HG03457 (cell line): ENCODE measurements around the gene SLC28A3.

Experiments used
- ATAC-seq: cut with Tn5 transposase; IDR thresholded peaks from one replicate; pipeline ENCODE4 v1.9.1; 2021; ENCODE audit warnings: moderate number of reproducible peaks; ENCODE audit not compliant: unreplicated experiment

The SLC28A3 gene

DNA sequence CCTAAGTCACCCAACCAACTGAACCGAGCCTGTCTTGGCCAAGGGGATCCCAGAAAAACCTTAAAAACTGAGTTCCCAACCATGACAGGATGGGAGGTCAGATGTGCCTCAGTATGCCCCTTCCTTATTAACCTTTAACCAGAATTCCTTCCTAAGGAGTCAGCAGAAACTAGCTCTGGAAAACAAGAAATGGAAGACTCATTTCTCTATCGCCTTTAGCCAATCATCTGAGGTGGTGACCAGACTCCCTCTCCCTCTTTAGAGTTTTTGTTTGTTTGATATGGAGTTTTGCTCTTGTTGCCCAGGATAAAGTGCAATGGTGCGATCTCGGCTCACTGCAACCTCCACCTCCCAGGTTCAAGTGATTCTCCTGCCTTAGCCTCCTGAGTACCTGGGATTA, 37.5 kb downstream of the SLC28A3 start:
- no peak for ATAC-seq

- ATAC-seq, result no peak
These were observed 38.7 kb downstream of the SLC28A3 start for GRCh38 chr9:84301851-84302250.

GRCh38 chr9:84300271-84300670, 40.3 kb downstream of the SLC28A3 start:
- ATAC-seq, result no peak

DNA sequence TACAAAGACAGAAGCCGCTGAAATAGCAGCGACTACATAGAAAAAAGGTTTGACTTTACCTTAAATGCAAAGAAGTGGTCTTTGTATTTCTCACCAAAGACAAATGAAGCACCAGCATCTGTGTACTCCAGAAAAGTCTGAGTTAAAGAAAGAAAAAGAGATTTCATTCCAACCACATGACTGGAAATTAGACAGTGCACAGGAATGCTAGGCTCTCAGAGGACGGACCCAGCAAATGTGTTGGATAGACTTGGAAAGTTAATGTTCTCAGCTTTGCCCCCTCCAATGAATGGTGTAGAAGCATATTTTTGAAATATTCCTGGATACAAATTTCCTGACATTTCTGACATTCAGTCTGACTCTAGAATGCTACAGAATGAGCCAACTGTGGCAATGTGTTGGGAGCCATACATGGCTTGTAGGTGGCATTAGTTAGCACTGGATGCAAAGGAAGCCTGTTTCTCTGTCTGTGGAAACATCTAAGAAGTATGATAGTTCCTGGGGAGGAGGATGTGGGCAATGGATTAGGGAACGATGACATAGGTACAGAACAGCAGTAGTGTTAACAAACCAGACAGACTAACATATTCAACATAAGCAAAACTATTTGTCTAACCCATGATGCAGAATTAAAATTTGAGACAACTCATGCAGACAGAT, 43.3 kb downstream of the SLC28A3 start:
- no peak for ATAC-seq

DNA sequence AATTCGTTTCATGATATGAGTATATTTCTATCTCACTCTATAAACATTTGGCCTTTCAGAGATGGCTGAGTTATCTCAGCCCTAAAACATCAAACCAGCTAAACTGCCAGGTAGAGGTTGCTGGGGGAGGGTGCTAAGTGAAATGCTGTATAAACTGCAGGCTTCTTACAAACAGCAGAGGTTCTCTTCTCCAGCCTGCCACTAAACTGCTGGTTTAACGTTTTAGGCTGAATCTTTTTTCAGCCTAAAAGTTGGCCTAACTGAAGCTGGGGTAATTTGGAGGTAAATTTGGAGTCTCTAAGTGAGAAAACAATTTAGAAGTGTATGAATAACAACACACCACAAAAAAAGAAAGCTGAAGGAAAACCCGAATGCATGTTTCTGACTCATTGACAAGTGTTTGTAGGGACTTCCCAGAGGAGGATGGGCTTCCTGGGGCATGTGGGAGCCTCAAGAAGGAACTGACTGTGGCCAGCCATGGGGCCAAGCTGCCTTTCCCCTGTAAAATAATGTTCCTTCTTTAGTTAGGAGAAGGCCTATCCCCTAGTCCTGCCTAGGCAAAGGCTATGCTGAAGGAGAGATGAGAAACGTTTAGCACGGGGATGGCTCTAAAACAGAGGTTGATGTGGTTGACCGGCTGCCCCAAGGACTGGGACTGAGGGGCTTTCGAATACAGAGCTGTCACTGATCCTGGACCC, 44.3 kb downstream of the SLC28A3 start:
- ATAC-seq, result peak; percentile 61

- no peak for ATAC-seq
These were observed 46.2 kb downstream of the SLC28A3 start for GRCh38 chr9:84294241-84294950.

DNA sequence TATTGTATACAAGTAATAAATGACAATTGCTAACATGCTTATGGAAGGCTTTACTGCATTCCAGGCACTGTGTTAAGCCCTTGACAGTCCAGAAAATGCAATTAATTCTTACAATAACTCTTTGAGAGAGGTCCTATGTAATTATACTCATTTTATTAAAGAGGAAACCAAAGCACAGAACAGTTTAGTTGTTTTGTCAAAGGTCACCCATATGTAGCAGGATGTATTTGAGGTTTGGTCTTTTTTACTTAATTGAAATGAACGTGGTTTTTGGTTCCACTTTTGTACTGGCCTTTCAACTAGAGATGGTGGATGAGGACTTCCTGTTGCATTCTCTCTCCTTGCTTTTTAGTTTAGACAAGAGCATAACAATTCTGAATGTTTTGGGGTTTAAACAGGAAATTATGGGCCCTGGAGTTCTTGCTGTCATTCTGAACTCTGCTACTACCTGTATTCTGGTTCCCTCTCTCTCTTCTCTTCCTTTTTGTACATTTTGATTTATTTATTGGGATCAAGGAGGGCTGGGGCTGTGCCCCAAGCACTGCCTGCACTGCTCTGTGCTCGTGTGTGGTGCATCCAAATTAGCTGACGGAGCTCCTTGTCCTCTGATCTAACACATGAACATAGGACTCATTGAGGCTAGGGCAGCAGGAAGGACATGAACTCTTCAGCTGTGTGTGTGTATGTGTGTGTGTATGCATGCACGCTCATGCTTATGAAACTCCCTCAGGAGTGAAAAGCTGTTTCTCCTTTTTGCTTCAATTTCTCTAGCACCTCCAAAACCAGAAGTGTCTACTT, 47.4 kb downstream of the SLC28A3 start:
- peak; percentile 51 for ATAC-seq

DNA sequence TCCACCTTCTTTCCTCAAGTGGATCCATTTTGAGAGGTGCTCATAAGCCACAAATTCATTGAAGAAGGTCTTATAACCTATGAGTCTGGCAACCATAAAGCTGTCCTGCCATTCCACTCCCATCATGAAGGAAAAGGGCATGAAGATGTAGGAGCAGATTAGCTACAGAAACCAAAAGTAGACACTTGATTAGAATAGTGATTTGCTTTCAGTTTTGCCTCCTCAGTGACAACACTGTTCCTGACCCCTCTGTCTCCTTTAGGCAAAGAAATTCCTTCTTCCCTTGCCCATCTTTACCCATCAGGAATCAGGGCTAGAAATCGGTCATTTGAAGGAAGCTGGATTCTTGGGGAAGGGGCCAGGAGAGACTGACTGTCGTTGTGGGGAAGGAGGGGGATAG, 55.2 kb downstream of the SLC28A3 start:
- no peak for ATAC-seq

GRCh38 chr9:84283946-84284345, 56.6 kb downstream of the SLC28A3 start:
- ATAC-seq, result no peak

- no peak for ATAC-seq
These were observed 62.4 kb downstream of the SLC28A3 start for GRCh38 chr9:84278130-84278529.

DNA sequence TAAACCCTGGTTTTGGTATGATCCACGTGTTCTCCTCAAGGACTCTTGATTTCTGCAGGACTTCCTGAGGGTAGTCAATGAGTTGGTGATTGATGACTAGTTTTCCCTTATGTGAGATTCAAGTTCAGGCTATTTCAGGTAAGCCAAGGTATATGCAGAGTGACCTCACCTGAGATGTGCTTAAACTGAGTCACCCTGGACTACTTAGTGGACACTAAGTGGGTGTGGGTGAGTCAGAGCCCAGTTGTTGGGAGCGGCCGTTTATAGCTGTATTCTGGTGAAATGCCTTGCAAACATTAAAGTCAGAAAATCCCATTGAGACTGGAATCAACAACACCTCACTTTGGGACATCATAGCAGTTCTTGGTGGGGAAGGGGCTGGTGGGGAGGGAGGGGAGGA, 62.9 kb downstream of the SLC28A3 start:
- ATAC-seq, result no peak

GRCh38 chr9:84276741-84277140, 63.8 kb downstream of the SLC28A3 start:
- no peak for ATAC-seq

GRCh38 chr9:84271921-84272556, 68.5 kb downstream of the SLC28A3 start:
- ATAC-seq, result no peak

DNA sequence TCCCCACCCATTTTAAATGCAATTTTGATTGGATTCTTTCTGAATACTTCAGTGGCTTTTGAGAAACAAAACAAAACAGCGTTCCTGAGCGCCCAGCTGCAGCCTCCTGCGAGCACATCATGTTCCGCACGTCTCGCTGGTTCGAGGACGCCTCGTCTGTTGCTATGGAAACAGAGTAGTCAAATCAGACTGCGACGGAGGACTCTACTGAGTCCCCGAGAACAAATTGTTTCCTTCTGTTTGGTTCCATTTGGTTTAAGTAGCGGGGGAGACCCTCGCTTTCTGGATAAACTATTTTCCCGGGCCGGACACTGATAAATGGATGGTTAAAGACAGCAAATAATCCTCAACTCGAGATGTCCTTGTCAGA, 69.0 kb downstream of the SLC28A3 start:
- no peak for ATAC-seq

GRCh38 chr9:84270847-84271530, 69.6 kb downstream of the SLC28A3 start:
- no peak for ATAC-seq

- no peak for ATAC-seq
These were observed 74.4 kb downstream of the SLC28A3 start for GRCh38 chr9:84266087-84266561.

DNA sequence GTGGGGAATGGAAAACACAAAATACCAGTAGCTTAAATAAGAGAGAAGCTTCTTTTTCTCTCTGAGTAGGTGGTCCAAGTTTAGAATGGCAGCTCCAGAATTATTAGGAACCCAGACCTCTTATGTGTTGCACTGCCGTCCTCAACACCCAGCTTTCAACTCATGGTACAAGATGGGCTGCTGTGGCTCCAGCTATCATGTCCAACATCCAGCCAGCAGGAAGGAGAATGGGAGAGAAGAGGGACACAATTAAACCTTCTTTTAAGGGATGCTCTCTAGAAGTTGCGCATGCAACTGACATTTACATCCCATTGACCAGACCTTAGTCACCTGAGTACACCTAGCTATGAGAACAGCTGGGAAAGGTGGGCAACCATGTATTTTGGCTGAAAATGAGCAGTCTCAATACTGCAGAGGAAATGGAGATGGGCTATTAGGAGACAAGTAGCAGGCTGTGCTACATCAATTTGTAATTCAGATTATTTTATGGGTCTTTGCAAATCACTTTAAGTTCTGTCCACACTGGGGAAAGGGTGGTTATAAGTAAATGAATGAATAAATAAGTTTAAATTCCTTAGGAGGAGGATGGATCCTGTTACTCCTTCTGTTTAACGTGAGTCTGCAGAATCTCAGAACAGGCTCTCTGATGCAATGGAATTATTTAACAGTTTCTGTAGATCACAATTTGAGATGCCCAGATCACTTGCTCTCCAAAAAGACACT, 76.1 kb downstream of the SLC28A3 start:
- no peak for ATAC-seq

DNA sequence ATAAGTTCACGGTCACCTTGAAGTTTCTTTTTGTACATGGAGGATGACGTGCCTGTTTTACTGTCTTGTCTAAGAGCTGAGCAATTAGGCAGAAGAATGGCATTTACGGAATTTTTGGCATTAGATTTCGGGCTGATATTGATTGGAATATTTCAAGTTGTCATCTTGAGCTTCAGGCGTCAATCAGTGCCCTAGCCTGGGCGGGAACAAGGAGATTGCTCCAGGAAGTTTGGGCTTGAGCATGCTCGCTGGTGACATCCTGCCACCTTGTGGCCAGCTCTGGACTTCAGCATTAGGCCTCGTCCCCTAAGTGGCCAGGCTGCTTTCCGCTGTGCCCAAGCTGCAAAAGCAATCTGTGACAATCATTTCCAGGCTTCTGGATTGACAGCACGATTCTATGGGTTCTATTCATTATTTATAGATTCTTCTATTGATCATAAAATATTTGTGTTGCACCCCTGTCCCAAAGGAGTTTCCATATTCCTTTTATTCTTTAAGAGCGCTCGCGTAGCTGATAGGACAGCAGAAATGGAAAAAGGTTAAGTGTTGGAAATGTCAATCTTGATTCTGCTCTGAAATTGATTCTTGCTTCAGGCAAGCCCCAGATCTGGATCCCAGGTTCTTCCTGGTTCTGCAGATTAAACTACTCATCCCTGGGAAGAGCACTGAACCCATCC, 79.3 kb downstream of the SLC28A3 start:
- peak; percentile 62 for ATAC-seq

GRCh38 chr9:84258371-84258770, 82.2 kb downstream of the SLC28A3 start:
- no peak for ATAC-seq
